WTC11 (cell line): Measurements from ENCODE around the gene GOLPH3. TPM values are rescaled to one million over a fixed set of nuclear protein-coding genes. Genes with fewer than 3 reads are reported as not detected.

Source experiments
- ATAC-seq: fragments of 200-7000 bp; cut with Tn5 transposase; 2 replicates; pipeline ENCODE4 v1.10.0; 2021; ENCODE audit warnings: mild to moderate bottlenecking, moderate library complexity
- CTCF ChIA-PET: fragments of 300-600 bp; sonication (Branson Sonifier 250); formaldehyde crosslinking; loops from one replicate; lab custom pipeline; 2021; ENCODE audit warnings: antibody characterized with exemption; lab: Charles Lee
- POLR2A ChIA-PET: fragments of 350-600 bp; sonication (Branson Sonifier 250); formaldehyde crosslinking; loops from one replicate; lab custom pipeline; 2021; ENCODE audit warnings: antibody characterized with exemption; lab: Charles Lee
- DNase-seq: peaks from one replicate; pipeline ENCODE4 v3.0.0; 2021; ENCODE audit warnings: low spot score
- H3K27ac Mint-ChIP-seq: 2 replicates; pipeline ENCODE4 v1.8.0; 2021; ENCODE audit warnings: mixed read lengths
- H3K27me3 Mint-ChIP-seq: 2 replicates; pipeline ENCODE4 v1.8.0; 2021; ENCODE audit warnings: low read depth, mild to moderate bottlenecking, moderate library complexity, mixed read lengths
- H3K36me3 Mint-ChIP-seq: 2 replicates; pipeline ENCODE4 v1.8.0; 2021; ENCODE audit warnings: mixed read lengths
- H3K4me1 Mint-ChIP-seq: 2 replicates; pipeline ENCODE4 v1.8.0; 2022; ENCODE audit warnings: mixed read lengths
- H3K4me3 Mint-ChIP-seq: 2 replicates; pipeline ENCODE4 v1.8.0; 2021; ENCODE audit warnings: mild to moderate bottlenecking, moderate library complexity, mixed read lengths
- H3K9me3 Mint-ChIP-seq: 2 replicates; pipeline ENCODE4 v1.8.0; 2021; ENCODE audit warnings: mixed read lengths
- FOXJ3 ChIP-seq: sonication (generic); formaldehyde crosslinking; IDR thresholded peaks from 2 replicates; pipeline ENCODE4 v1.9.0; 2021; ENCODE audit warnings: missing genetic modification reagents, mild to moderate bottlenecking, borderline replicate concordance
- GTF2I ChIP-seq: fragments of 250-450 bp; sonication (Bioruptor Pico); conservative IDR thresholded peaks from 2 replicates; pipeline ENCODE4 v1.4.0; 2021; ENCODE audit warnings: mild to moderate bottlenecking
- IRF2 ChIP-seq: sonication (generic); formaldehyde crosslinking; IDR thresholded peaks from 2 replicates; pipeline ENCODE4 v1.8.0; 2022; ENCODE audit warnings: low read depth, missing genetic modification reagents, borderline replicate concordance
- MXD4 ChIP-seq: fragments of 250-450 bp; sonication (Bioruptor Pico); IDR thresholded peaks from 2 replicates; pipeline ENCODE4 v1.8.0; 2021; ENCODE audit warnings: mild to moderate bottlenecking, moderate library complexity, borderline replicate concordance
- NFE2L1 ChIP-seq: sonication (generic); formaldehyde crosslinking; IDR thresholded peaks from 2 replicates; pipeline ENCODE4 v1.8.1; 2023; ENCODE audit warnings: missing genetic modification reagents
- NR2C2 ChIP-seq: sonication (generic); formaldehyde crosslinking; IDR thresholded peaks from 2 replicates; pipeline ENCODE4 v1.8.0; 2022; ENCODE audit warnings: mild to moderate bottlenecking, missing genetic modification reagents
- RELA ChIP-seq: sonication (generic); formaldehyde crosslinking; IDR thresholded peaks from 2 replicates; pipeline ENCODE4 v1.8.1; 2022; ENCODE audit warnings: missing genetic modification reagents, mild to moderate bottlenecking, borderline replicate concordance
- ZBTB21 ChIP-seq: sonication (generic); formaldehyde crosslinking; IDR thresholded peaks from 2 replicates; pipeline ENCODE4 v1.8.1; 2023; ENCODE audit warnings: mild to moderate bottlenecking, missing genetic modification reagents, borderline replicate concordance
- ZNF138 ChIP-seq: sonication (generic); formaldehyde crosslinking; conservative IDR thresholded peaks from 2 replicates; pipeline ENCODE4 v1.8.1; 2022; ENCODE audit warnings: mild to moderate bottlenecking, moderate library complexity, missing genetic modification reagents
- ZNF317 ChIP-seq: sonication (generic); formaldehyde crosslinking; IDR thresholded peaks from 2 replicates; pipeline ENCODE4 v1.8.1; 2023; ENCODE audit warnings: low read depth, mild to moderate bottlenecking, moderate library complexity, missing genetic modification reagents, borderline replicate concordance
- ZNF396 ChIP-seq: fragments of 250-450 bp; sonication (Bioruptor Pico); IDR thresholded peaks from 2 replicates; pipeline ENCODE4 v1.8.0; 2021; ENCODE audit warnings: mild to moderate bottlenecking, moderate library complexity, borderline replicate concordance
- ZNF423 ChIP-seq: fragments of 250-450 bp; sonication (Bioruptor Pico); IDR thresholded peaks from 2 replicates; pipeline ENCODE4 v2.1.2; 2022; ENCODE audit warnings: mild to moderate bottlenecking, moderate library complexity
- total RNA-seq: library from RNA; stranded (reverse); gene quantifications from 3 replicates; pipeline ENCODE4 v1.2.3, GENCODE V29; 2021
- TF ChIP-seq, protein P1 (sequence below): sonication (generic); formaldehyde crosslinking; IDR thresholded peaks from 2 replicates; pipeline ENCODE4 v1.8.1; 2022; ENCODE audit warnings: low read depth, missing genetic modification reagents, borderline replicate concordance
- TF ChIP-seq, protein P2 (sequence below): sonication (generic); formaldehyde crosslinking; IDR thresholded peaks from 2 replicates; pipeline ENCODE4 v1.8.1; 2022; ENCODE audit warnings: missing genetic modification reagents, borderline replicate concordance
- TF ChIP-seq, protein P3 (sequence below): sonication (generic); formaldehyde crosslinking; IDR thresholded peaks from 2 replicates; pipeline ENCODE4 v1.8.0; 2022; ENCODE audit warnings: mild to moderate bottlenecking, missing genetic modification reagents
- TF ChIP-seq, protein P4 (sequence below): sonication (generic); formaldehyde crosslinking; IDR thresholded peaks from 2 replicates; pipeline ENCODE4 v1.8.1; 2022; ENCODE audit warnings: low read depth, mild to moderate bottlenecking, moderate library complexity, missing genetic modification reagents, borderline replicate concordance
- TF ChIP-seq, protein P5 (sequence below): sonication (generic); formaldehyde crosslinking; conservative IDR thresholded peaks from 2 replicates; pipeline ENCODE4 v1.8.1; 2023; ENCODE audit warnings: mild to moderate bottlenecking, low read depth, missing genetic modification reagents, moderate library complexity
- TF ChIP-seq, protein P6 (sequence below): sonication (generic); formaldehyde crosslinking; IDR thresholded peaks from 2 replicates; pipeline ENCODE4 v1.8.1; 2023; ENCODE audit warnings: mild to moderate bottlenecking, missing genetic modification reagents, borderline replicate concordance

GOLPH3 gene
- total RNA-seq, 1 experiment from 2014 or later: 101 TPM

DNA sequence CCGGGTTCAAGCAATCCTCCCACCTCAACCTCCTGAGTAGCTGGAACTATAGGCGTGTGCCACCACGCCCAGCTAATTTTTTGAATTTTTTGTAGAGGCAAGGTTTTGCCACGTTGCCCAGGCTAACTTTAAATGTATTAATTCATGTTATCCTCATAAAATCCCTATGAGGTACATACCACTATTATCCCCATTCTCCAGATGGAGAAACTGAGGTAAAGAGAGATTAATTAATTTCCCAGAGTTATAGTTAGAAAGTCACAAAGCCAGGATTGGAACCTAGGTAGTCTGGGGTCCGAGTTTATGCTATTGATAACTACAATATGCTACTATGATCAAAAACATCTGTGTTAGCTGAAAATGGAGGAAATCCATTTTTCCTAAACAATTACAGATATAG, 31.9 kb upstream of the GOLPH3 start (continued):
- TF ChIP-seq, protein P1, sequence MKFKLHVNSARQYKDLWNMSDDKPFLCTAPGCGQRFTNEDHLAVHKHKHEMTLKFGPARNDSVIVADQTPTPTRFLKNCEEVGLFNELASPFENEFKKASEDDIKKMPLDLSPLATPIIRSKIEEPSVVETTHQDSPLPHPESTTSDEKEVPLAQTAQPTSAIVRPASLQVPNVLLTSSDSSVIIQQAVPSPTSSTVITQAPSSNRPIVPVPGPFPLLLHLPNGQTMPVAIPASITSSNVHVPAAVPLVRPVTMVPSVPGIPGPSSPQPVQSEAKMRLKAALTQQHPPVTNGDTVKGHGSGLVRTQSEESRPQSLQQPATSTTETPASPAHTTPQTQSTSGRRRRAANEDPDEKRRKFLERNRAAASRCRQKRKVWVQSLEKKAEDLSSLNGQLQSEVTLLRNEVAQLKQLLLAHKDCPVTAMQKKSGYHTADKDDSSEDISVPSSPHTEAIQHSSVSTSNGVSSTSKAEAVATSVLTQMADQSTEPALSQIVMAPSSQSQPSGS (CRISPR knock-in tag): no peak

DNA sequence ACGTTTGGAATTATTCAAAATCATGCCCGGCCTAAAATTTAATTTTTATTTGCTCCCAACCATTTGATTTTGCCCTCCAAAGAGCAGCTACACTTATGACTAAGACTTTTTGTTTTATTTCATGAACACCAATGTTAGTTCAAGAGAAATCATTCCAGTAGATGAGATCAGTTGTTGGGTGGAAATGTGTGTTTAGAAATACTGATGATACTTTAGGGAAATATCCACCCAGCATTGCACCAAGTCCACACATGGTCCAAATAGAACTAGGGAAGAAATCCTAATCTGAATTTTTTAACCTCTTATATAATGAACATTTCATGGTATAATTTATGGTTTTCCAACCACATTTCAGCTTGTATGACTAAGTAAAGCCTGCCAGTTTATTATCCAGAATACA, 28.3 kb upstream of the GOLPH3 start:
- Mint-ChIP-seq H3K27me3 (no peaks in the 10 kb centered on the region), H3K4me1 (no peaks in the 10 kb centered on the region), H3K27ac (no peak overlapping the region), H3K9me3 (peaks cover 7% of the 10 kb centered on the region), H3K4me3 (no peak overlapping the region), H3K36me3 (peaks cover 6% of the 10 kb centered on the region)
- POLR2A ChIA-PET: no interaction called here
- no peak for ATAC-seq
- DNase-seq: no peak
- TF ChIP-seq, protein P2, sequence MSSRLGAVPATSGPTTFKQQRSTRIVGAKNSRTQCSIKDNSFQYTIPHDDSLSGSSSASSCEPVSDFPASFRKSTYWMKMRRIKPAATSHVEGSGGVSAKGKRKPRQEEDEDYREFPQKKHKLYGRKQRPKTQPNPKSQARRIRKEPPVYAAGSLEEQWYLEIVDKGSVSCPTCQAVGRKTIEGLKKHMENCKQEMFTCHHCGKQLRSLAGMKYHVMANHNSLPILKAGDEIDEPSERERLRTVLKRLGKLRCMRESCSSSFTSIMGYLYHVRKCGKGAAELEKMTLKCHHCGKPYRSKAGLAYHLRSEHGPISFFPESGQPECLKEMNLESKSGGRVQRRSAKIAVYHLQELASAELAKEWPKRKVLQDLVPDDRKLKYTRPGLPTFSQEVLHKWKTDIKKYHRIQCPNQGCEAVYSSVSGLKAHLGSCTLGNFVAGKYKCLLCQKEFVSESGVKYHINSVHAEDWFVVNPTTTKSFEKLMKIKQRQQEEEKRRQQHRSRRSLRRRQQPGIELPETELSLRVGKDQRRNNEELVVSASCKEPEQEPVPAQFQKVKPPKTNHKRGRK (CRISPR knock-in tag): no peak
- TF ChIP-seq NR2C2 (CRISPR knock-in tag): no peak
- TF ChIP-seq IRF2 (CRISPR knock-in tag): no peak
- no peak for TF ChIP-seq ZBTB21 (CRISPR knock-in tag)
- TF ChIP-seq NFE2L1 (CRISPR knock-in tag): no peak
- no peak for TF ChIP-seq RELA (CRISPR knock-in tag)
- TF ChIP-seq FOXJ3 (CRISPR knock-in tag): no peak
- TF ChIP-seq, protein P3, sequence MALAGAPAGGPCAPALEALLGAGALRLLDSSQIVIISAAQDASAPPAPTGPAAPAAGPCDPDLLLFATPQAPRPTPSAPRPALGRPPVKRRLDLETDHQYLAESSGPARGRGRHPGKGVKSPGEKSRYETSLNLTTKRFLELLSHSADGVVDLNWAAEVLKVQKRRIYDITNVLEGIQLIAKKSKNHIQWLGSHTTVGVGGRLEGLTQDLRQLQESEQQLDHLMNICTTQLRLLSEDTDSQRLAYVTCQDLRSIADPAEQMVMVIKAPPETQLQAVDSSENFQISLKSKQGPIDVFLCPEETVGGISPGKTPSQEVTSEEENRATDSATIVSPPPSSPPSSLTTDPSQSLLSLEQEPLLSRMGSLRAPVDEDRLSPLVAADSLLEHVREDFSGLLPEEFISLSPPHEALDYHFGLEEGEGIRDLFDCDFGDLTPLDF (CRISPR knock-in tag): no peak
- TF ChIP-seq ZNF423 (CRISPR knock-in tag): no peak
- TF ChIP-seq, protein P4, sequence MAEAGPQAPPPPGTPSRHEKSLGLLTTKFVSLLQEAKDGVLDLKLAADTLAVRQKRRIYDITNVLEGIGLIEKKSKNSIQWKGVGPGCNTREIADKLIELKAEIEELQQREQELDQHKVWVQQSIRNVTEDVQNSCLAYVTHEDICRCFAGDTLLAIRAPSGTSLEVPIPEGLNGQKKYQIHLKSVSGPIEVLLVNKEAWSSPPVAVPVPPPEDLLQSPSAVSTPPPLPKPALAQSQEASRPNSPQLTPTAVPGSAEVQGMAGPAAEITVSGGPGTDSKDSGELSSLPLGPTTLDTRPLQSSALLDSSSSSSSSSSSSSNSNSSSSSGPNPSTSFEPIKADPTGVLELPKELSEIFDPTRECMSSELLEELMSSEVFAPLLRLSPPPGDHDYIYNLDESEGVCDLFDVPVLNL (CRISPR knock-in tag): no peak
- no peak for TF ChIP-seq ZNF317 (CRISPR knock-in tag)
- TF ChIP-seq ZNF138: no peak
- TF ChIP-seq GTF2I (CRISPR knock-in tag): no peak
- TF ChIP-seq, protein P5, sequence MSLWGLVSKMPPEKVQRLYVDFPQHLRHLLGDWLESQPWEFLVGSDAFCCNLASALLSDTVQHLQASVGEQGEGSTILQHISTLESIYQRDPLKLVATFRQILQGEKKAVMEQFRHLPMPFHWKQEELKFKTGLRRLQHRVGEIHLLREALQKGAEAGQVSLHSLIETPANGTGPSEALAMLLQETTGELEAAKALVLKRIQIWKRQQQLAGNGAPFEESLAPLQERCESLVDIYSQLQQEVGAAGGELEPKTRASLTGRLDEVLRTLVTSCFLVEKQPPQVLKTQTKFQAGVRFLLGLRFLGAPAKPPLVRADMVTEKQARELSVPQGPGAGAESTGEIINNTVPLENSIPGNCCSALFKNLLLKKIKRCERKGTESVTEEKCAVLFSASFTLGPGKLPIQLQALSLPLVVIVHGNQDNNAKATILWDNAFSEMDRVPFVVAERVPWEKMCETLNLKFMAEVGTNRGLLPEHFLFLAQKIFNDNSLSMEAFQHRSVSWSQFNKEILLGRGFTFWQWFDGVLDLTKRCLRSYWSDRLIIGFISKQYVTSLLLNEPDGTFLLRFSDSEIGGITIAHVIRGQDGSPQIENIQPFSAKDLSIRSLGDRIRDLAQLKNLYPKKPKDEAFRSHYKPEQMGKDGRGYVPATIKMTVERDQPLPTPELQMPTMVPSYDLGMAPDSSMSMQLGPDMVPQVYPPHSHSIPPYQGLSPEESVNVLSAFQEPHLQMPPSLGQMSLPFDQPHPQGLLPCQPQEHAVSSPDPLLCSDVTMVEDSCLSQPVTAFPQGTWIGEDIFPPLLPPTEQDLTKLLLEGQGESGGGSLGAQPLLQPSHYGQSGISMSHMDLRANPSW: no peak
- TF ChIP-seq MXD4 (CRISPR knock-in tag): no peak
- TF ChIP-seq, protein P6, sequence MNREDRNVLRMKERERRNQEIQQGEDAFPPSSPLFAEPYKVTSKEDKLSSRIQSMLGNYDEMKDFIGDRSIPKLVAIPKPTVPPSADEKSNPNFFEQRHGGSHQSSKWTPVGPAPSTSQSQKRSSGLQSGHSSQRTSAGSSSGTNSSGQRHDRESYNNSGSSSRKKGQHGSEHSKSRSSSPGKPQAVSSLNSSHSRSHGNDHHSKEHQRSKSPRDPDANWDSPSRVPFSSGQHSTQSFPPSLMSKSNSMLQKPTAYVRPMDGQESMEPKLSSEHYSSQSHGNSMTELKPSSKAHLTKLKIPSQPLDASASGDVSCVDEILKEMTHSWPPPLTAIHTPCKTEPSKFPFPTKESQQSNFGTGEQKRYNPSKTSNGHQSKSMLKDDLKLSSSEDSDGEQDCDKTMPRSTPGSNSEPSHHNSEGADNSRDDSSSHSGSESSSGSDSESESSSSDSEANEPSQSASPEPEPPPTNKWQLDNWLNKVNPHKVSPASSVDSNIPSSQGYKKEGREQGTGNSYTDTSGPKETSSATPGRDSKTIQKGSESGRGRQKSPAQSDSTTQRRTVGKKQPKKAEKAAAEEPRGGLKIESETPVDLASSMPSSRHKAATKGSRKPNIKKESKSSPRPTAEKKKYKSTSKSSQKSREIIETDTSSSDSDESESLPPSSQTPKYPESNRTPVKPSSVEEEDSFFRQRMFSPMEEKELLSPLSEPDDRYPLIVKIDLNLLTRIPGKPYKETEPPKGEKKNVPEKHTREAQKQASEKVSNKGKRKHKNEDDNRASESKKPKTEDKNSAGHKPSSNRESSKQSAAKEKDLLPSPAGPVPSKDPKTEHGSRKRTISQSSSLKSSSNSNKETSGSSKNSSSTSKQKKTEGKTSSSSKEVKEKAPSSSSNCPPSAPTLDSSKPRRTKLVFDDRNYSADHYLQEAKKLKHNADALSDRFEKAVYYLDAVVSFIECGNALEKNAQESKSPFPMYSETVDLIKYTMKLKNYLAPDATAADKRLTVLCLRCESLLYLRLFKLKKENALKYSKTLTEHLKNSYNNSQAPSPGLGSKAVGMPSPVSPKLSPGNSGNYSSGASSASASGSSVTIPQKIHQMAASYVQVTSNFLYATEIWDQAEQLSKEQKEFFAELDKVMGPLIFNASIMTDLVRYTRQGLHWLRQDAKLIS (CRISPR knock-in tag): no peak
- TF ChIP-seq ZNF396 (CRISPR knock-in tag): no peak
- CTCF ChIA-PET: no interaction called here
